Mesenchymal stem cell (in vitro differentiated cells and primary cell): Measurements from ENCODE around the gene DYNC1LI1.

Experiments
- DNase-seq: peaks from one replicate; pipeline ENCODE4 v3.0.0-alpha.2; 2013
- H2AFZ ChIP-seq: one replicate; pipeline ENCODE4 v1.6.1; 2013; ENCODE audit warnings: low read depth, mild to moderate bottlenecking, control low read depth, inconsistent platforms, low read length, moderate library complexity
- H2AK5ac ChIP-seq: 2 replicates; pipeline ENCODE4 v1.6.1; 2013; ENCODE audit warnings: low read length, moderate library complexity, mild to moderate bottlenecking, inconsistent platforms; ENCODE audit not compliant: severe bottlenecking
- H2BK120ac ChIP-seq: one replicate; pipeline ENCODE4 v1.6.1; 2013; ENCODE audit warnings: low read depth, mild to moderate bottlenecking, inconsistent platforms, low read length, moderate library complexity
- H2BK12ac ChIP-seq, 2 experiments: one replicate each; pipeline ENCODE4 v1.6.1; 2013; ENCODE audit warnings: inconsistent platforms in 2 of 2, low read length in 2 of 2, mild to moderate bottlenecking in 2 of 2, moderate library complexity in 2 of 2, control low read depth in 1 of 2
- H2BK15ac ChIP-seq: one replicate; pipeline ENCODE4 v1.6.1; 2013; ENCODE audit warnings: mild to moderate bottlenecking, low read depth, inconsistent platforms; ENCODE audit not compliant: poor library complexity, severe bottlenecking
- H2BK5ac ChIP-seq: 2 replicates; pipeline ENCODE4 v1.6.1; 2013; ENCODE audit warnings: low read depth, mild to moderate bottlenecking, low read length, control low read depth, inconsistent platforms; ENCODE audit not compliant: poor library complexity, severe bottlenecking
- H3K14ac ChIP-seq, 2 experiments: one replicate each; pipeline ENCODE4 v1.6.1; 2013; ENCODE audit warnings: inconsistent platforms in 2 of 2, low read length in 2 of 2, control low read depth in 1 of 2, mild to moderate bottlenecking in 1 of 2, moderate library complexity in 1 of 2
- H3K18ac ChIP-seq, 2 experiments: one replicate each; pipeline ENCODE4 v1.6.1; 2013; ENCODE audit warnings: inconsistent platforms in 2 of 2, low read length in 2 of 2, control low read depth in 1 of 2, low read depth in 1 of 2, mild to moderate bottlenecking in 1 of 2
- H3K23ac ChIP-seq, 2 experiments: one replicate each; pipeline ENCODE4 v1.6.1; 2013; ENCODE audit warnings: inconsistent platforms in 2 of 2, low read length in 2 of 2, mild to moderate bottlenecking in 2 of 2, moderate library complexity in 2 of 2, control low read depth in 1 of 2
- H3K27ac ChIP-seq: 2 replicates; pipeline ENCODE4 v1.5.1; 2013; ENCODE audit warnings: mild to moderate bottlenecking, moderate library complexity, low read length, control low read depth, inconsistent platforms; ENCODE audit not compliant: poor library complexity, severe bottlenecking
- H3K27me3 ChIP-seq, 2 experiments: 2 replicates each; pipeline versions ENCODE4 v1.6.1 to v1.7.0; 2013; ENCODE audit warnings: low read length in 2 of 2, mild to moderate bottlenecking in 2 of 2, moderate library complexity in 2 of 2, control low read depth in 1 of 2, inconsistent platforms in 1 of 2; ENCODE audit not compliant: control insufficient read depth in 1 of 2, insufficient read depth in 1 of 2
- H3K36me3 ChIP-seq, 2 experiments: 2 replicates each; pipeline versions ENCODE4 v1.6.1 to v1.7.0; 2013; ENCODE audit warnings: low read length in 2 of 2, control low read depth in 1 of 2, inconsistent platforms in 1 of 2, low read depth in 1 of 2, mild to moderate bottlenecking in 1 of 2; ENCODE audit not compliant: insufficient read depth in 2 of 2, control insufficient read depth in 1 of 2
- H3K4ac ChIP-seq, 2 experiments: one replicate each; pipeline ENCODE4 v1.6.1; 2013; ENCODE audit warnings: inconsistent platforms in 2 of 2, low read length in 2 of 2, mild to moderate bottlenecking in 2 of 2, moderate library complexity in 2 of 2, control low read depth in 1 of 2, low read depth in 1 of 2
- H3K4me1 ChIP-seq: 2 replicates; pipeline ENCODE4 v1.6.1; 2013; ENCODE audit warnings: low read depth, low read length, control low read depth; ENCODE audit not compliant: control insufficient read depth, insufficient read depth
- H3K4me2 ChIP-seq: 2 replicates; pipeline ENCODE4 v1.6.1; 2013; ENCODE audit warnings: low read length, mild to moderate bottlenecking, inconsistent platforms; ENCODE audit not compliant: poor library complexity, severe bottlenecking
- H3K4me3 ChIP-seq, 2 experiments: 2 replicates each; pipeline versions ENCODE4 v1.5.1 to v1.7.0; 2013; ENCODE audit warnings: low read length in 2 of 2, mild to moderate bottlenecking in 2 of 2, control low read depth in 1 of 2, low read depth in 1 of 2; ENCODE audit not compliant: insufficient read depth in 1 of 2
- H3K79me1 ChIP-seq: replicated peaks from 2 replicates; pipeline ENCODE4 v1.6.1; 2013; ENCODE audit warnings: mild to moderate bottlenecking, control low read depth, low read length, inconsistent platforms; ENCODE audit not compliant: poor library complexity, severe bottlenecking
- H3K9ac ChIP-seq: 2 replicates; pipeline ENCODE4 v1.7.0; 2013; ENCODE audit warnings: mild to moderate bottlenecking, low read length, moderate library complexity
- H3K9me3 ChIP-seq: 2 replicates; pipeline ENCODE4 v1.7.0; 2013; ENCODE audit warnings: mild to moderate bottlenecking, low read length; ENCODE audit not compliant: control insufficient read depth
- H4K8ac ChIP-seq: one replicate; pipeline ENCODE4 v1.6.1; 2013; ENCODE audit warnings: inconsistent platforms, mild to moderate bottlenecking, low read length, moderate library complexity
- H4K91ac ChIP-seq: one replicate; pipeline ENCODE4 v1.6.1; 2013; ENCODE audit warnings: mild to moderate bottlenecking, low read length, inconsistent platforms
- WGBS: methylation state at CpG from one replicate; pipeline ENCODE4 v1.1.7; 2013; ENCODE audit warnings: mixed read lengths; 5-methylcytosine and 5-hydroxymethylcytosine counted together

DYNC1LI1 gene

DNA sequence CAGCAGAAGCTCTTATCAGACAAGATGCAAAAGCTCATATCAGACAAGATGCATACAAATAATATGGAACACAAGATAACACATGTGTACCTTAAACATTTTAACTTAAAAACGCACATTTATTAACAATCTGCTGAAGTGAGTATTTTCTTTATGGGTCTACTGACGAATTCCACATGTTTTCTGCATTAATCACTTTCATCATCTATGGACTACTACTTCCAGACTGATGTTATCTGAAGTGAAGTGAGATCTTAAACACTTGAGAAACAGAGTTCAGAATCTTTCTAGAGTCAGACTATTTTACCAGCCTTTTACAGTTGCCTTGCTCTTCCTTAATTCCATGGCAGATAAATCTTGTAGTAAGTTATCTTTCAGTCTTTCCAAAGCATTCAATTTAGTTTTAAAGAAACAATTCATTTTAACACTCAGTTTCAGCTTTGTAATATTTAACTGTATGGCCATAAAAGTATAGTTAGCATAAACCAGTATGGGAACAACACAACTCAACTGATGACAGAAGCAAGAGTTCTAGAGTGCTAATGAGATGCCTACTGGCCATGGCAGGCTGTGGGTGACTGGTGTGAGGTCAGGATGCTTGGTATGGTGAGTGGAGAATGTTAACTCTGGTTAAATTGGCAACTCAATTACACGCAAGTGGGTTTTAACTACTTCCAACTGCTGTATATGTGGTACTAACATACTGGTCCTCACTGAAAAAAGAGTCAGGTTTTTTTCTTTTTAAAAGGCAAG is 77.8 kb downstream of the DYNC1LI1 start:
- no peak overlapping the region for H3K23ac ChIP-seq
- no peak overlapping the region for H4K91ac ChIP-seq
- H3K36me3 ChIP-seq = peaks cover 0 to 20% of the 10 kb centered on the region in 2 experiments
- no peak overlapping the region for H2AK5ac ChIP-seq
- H4K8ac ChIP-seq = no peak overlapping the region
- no peak overlapping the region for H2BK120ac ChIP-seq
- H2AFZ ChIP-seq = no peak overlapping the region
- no peak overlapping the region for H2BK5ac ChIP-seq
- no peaks in the 10 kb centered on the region for H3K9me3 ChIP-seq
- 61% methylated on average over 2 of the region's 3 CpGs for WGBS
- H3K4me1 ChIP-seq = peaks cover 2% of the 10 kb centered on the region
- H3K14ac ChIP-seq = no peak overlapping the region
- H3K27ac ChIP-seq = no peak overlapping the region
- no peaks in the 10 kb centered on the region for H3K27me3 ChIP-seq
- H2BK15ac ChIP-seq = no peak overlapping the region
- H3K4me3 ChIP-seq = no peak overlapping the region
- peak; percentile 43 for DNase-seq
- no peak overlapping the region for H3K18ac ChIP-seq
- no peak overlapping the region for H2BK12ac ChIP-seq
- no peak overlapping the region for H3K4me2 ChIP-seq
- no peak overlapping the region for H3K4ac ChIP-seq
- H3K9ac ChIP-seq = no peak overlapping the region
- H3K79me1 ChIP-seq = peaks cover 13% of the 10 kb centered on the region

DNA sequence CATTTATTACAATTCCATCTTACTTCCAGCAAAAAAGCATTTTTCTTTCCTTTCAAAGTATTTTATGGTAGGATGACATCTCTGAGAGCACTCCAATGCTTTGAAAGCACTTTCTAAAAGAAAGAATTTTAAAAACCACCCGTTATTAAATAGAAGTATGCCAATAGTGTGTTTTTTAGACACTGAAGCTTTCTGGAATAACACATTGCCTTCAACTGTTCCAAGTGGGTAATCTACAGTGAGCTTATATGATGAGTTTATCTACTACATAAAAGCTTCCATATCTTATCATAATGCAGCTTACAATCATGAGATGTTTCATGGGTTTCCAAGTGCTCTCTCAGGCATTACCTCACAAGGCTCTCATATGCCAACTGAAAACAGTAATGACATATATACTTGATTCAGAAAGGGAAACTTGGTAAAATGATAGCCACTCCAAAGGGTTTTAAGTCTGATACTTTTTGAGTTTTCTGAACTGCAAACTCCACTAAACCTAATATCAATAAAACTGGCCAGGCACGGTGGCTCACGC is 82.1 kb downstream of the DYNC1LI1 start:
- Histone ChIP-seq H3K27me3 (no peaks in the 10 kb centered on the region), H3K9me3 (no peaks in the 10 kb centered on the region), H3K23ac (no peak overlapping the region), H4K8ac (no peak overlapping the region), H2AFZ (no peak overlapping the region), H3K14ac (no peak overlapping the region), H2BK5ac (no peak overlapping the region), H3K4me3 (no peak overlapping the region), H3K4ac (no peak overlapping the region), H3K79me1 (peaks cover 9% of the 10 kb centered on the region), H3K9ac (no peak overlapping the region), H3K4me1 (peaks cover 2% of the 10 kb centered on the region), H3K36me3 (peaks cover 4 to 49% of the 10 kb centered on the region in 2 experiments), H2AK5ac (no peak overlapping the region), H3K27ac (no peak overlapping the region), H2BK120ac (no peak overlapping the region), H4K91ac (no peak overlapping the region), H3K4me2 (no peak overlapping the region), H3K18ac (no peak overlapping the region), H2BK12ac (no peak overlapping the region), H2BK15ac (no peak overlapping the region)
- no peak for DNase-seq
- WGBS = 100% methylated on average over 2 of the region's 3 CpGs

DNA sequence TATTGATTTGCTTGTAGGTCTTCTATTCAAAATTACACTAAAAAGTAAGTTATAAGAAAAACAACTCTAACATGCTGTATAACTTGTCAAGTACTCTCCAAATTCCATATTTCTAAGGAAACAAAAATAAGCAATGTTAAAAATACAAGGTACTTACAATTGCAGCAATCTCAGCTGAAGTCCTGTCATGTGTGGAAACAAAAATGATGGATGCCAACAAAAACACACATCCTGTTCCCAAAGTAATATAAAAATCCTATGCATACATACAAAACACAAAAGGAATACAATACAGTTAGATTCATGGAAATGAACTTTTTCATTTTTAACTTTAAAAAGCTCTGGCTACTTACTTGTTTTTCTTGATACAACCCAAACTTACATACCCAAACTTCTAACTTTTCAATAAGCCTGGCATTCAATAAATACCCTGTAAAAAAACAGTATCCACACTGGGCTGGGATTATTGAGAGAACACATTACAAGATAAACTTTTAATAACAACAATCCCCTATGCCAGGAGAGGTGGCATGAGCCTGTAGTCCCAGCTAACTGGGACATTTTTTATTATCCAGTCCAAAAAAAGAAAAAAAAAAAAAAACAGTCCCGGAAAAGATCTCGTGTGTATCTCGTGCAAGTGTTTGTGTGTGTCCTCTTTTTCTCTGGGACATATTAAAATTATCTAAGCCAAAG is 82.7 kb downstream of the DYNC1LI1 start:
- DNase-seq = no peak
- H4K8ac ChIP-seq = no peak overlapping the region
- H3K27ac ChIP-seq = no peak overlapping the region
- peaks cover 7% of the 10 kb centered on the region for H3K79me1 ChIP-seq
- H2BK120ac ChIP-seq = no peak overlapping the region
- no peak overlapping the region for H3K14ac ChIP-seq
- no peak overlapping the region for H2AK5ac ChIP-seq
- H2AFZ ChIP-seq = no peak overlapping the region
- no peak overlapping the region for H3K4me2 ChIP-seq
- no peaks in the 10 kb centered on the region for H3K9me3 ChIP-seq
- no peak overlapping the region for H3K9ac ChIP-seq
- H3K27me3 ChIP-seq = no peaks in the 10 kb centered on the region
- H4K91ac ChIP-seq = no peak overlapping the region
- no peak overlapping the region for H3K18ac ChIP-seq
- H3K4ac ChIP-seq = no peak overlapping the region
- WGBS = 100% methylated on average over 3 of the region's 3 CpGs
- H2BK5ac ChIP-seq = no peak overlapping the region
- H3K23ac ChIP-seq = no peak overlapping the region
- no peak overlapping the region for H2BK12ac ChIP-seq
- peaks cover 4 to 55% of the 10 kb centered on the region in 2 experiments for H3K36me3 ChIP-seq
- H3K4me1 ChIP-seq = no peaks in the 10 kb centered on the region
- H2BK15ac ChIP-seq = no peak overlapping the region
- H3K4me3 ChIP-seq = no peak overlapping the region

DNA sequence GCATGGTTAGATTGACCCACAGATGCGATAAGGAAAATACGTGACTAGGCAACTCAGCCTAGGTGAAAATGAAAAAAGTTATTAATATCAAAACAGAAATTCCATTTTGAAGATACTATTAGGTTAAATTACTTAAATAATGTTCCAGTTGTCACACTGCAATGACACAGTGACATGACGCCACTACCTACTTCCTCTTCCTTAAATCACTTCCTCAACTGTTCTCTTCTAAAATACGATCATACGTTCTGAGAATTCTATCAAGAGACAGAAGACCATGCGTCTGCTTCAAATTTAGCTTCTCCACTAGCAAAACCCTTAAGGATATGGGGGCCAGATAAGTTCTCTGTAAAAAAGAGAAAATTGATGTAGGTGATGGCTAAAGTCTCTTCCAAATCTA is 86.2 kb downstream of the DYNC1LI1 start:
- Histone ChIP-seq H3K4me2 (no peak overlapping the region), H3K14ac (no peak overlapping the region), H2AK5ac (no peak overlapping the region), H3K23ac (no peak overlapping the region), H3K18ac (no peak overlapping the region), H3K9ac (no peak overlapping the region), H4K91ac (no peak overlapping the region), H3K36me3 (peaks cover 4 to 57% of the 10 kb centered on the region in 2 experiments), H2BK15ac (no peak overlapping the region), H4K8ac (no peak overlapping the region), H3K27ac (no peak overlapping the region), H2BK5ac (no peak overlapping the region), H3K4ac (no peak overlapping the region), H3K79me1 (peaks cover 10% of the 10 kb centered on the region), H3K27me3 (no peaks in the 10 kb centered on the region), H2AFZ (no peak overlapping the region), H2BK12ac (no peak overlapping the region), H3K4me3 (no peak overlapping the region), H3K9me3 (no peaks in the 10 kb centered on the region), H3K4me1 (no peaks in the 10 kb centered on the region), H2BK120ac (no peak overlapping the region)
- DNase-seq = no peak
- 98% methylated on average over 3 of the region's 6 CpGs for WGBS
